Activated T-cell treated with anti-CD3 and anti-CD28 coated beads, Interleukin-2, amount 50 U/mL, for 72 hours (primary cell): ENCODE results near the gene GRAMD1A. TPM values are rescaled to one million over a fixed set of nuclear protein-coding genes. Genes with fewer than 3 reads are reported as not detected.

ENCODE experiments used
- ATAC-seq, 2 donors: fragments of 150-1000 bp; cut with Tn5 transposase; replicated peaks in 1 of 2; 2 replicates each; pipeline ENCODE4 v1.10.0; 2021; ENCODE audit warnings: moderate library complexity in 2 of 2, mild to moderate bottlenecking in 1 of 2
- DNase-seq, 2 donors: peaks; one replicate each; pipeline ENCODE4 v3.0.0; 2021 to 2022; ENCODE audit warnings: mixed read lengths in 1 of 2
- H3K27ac Mint-ChIP-seq: one replicate; pipeline ENCODE4 v1.8.0; 2022; ENCODE audit warnings: mild to moderate bottlenecking, moderate library complexity, mixed read lengths
- H3K27me3 Mint-ChIP-seq: one replicate; pipeline ENCODE4 v1.8.0; 2022; ENCODE audit warnings: low read depth, mixed read lengths
- H3K36me3 Mint-ChIP-seq, 2 donors: one replicate each; pipeline ENCODE4 v1.8.0; 2022; ENCODE audit warnings: mixed read lengths in 2 of 2, mild to moderate bottlenecking in 1 of 2; ENCODE audit not compliant: insufficient read depth in 2 of 2
- H3K4me1 Mint-ChIP-seq: one replicate; pipeline ENCODE4 v1.8.0; 2022; ENCODE audit warnings: low read depth, mixed read lengths
- H3K4me3 Mint-ChIP-seq, 2 donors: one replicate each; pipeline ENCODE4 v1.8.0; 2022; ENCODE audit warnings: mild to moderate bottlenecking in 2 of 2, mixed read lengths in 2 of 2, moderate library complexity in 2 of 2
- H3K9me3 Mint-ChIP-seq, 2 donors: one replicate each; pipeline ENCODE4 v1.8.0; 2022; ENCODE audit warnings: mixed read lengths in 2 of 2
- total RNA-seq, 2 donors: library from RNA; stranded (reverse); gene quantifications; one replicate each; pipeline ENCODE4 v1.2.3, GENCODE V29; 2022

The GRAMD1A gene
- total RNA-seq, 2 donors from 2014 or later = 233 to 236 TPM

- H3K36me3 Mint-ChIP-seq = no peaks in the 10 kb centered on the region
- no peak overlapping the region for H3K4me3 Mint-ChIP-seq
- DNase-seq = no peak
- peaks cover 5% of the 10 kb centered on the region for H3K4me1 Mint-ChIP-seq
- H3K27ac Mint-ChIP-seq = no peak overlapping the region
- ATAC-seq = no peak
- no peaks in the 10 kb centered on the region for H3K9me3 Mint-ChIP-seq
- H3K27me3 Mint-ChIP-seq = no peaks in the 10 kb centered on the region
Observed at GRCh38 chr19:35052599-35053190, 52.6 kb downstream of the GRAMD1A start.

DNA sequence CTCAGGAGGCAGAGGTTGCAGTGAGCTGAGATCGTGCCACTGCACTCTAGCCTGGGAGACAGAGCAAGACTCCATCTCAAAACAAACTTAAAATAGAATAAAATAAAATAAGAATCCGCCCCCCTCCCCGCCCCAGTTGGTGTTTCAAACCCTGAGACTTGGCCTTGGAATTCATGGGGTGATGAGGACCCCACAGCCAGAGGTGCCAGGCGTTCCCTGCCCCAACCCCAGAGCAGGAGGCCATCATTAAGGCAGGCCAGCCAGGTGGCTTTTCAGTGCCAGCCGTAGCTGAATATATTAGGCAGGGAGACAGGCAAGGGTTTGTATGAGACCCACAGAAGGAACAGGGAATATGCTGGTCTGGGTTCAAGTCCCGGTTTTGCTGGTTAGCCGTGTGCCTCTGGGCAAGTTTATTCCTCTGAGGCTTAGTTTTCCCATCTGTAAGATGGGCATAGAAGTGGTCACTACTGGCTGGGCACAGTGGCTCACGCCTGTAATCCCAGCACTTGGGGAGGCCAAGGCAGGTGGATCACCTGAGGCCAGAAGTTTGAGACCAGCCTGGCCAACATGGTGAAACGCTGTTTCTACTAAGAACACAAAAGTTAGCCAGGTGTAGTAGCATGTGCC is 53.7 kb downstream of the GRAMD1A start:
- no peaks in the 10 kb centered on the region for H3K9me3 Mint-ChIP-seq
- H3K4me3 Mint-ChIP-seq = no peak overlapping the region

GRCh38 chr19:35054626-35055025 is 54.5 kb downstream of the GRAMD1A start:
- H3K27ac Mint-ChIP-seq = no peak overlapping the region
- no peaks in the 10 kb centered on the region for H3K27me3 Mint-ChIP-seq
- no peak for DNase-seq
- no peaks in the 10 kb centered on the region for H3K36me3 Mint-ChIP-seq
- no peak overlapping the region for H3K4me3 Mint-ChIP-seq
- no peaks in the 10 kb centered on the region for H3K9me3 Mint-ChIP-seq
- no peak for ATAC-seq
- H3K4me1 Mint-ChIP-seq = peaks cover 5% of the 10 kb centered on the region

More for the DNA sequence above, 53.7 kb downstream of the GRAMD1A start:
- no peaks in the 10 kb centered on the region for H3K27me3 Mint-ChIP-seq
- no peak for DNase-seq
- H3K4me1 Mint-ChIP-seq = peaks cover 5% of the 10 kb centered on the region
- H3K36me3 Mint-ChIP-seq = no peaks in the 10 kb centered on the region
- no peak overlapping the region for H3K27ac Mint-ChIP-seq
- ATAC-seq = no peak

DNA sequence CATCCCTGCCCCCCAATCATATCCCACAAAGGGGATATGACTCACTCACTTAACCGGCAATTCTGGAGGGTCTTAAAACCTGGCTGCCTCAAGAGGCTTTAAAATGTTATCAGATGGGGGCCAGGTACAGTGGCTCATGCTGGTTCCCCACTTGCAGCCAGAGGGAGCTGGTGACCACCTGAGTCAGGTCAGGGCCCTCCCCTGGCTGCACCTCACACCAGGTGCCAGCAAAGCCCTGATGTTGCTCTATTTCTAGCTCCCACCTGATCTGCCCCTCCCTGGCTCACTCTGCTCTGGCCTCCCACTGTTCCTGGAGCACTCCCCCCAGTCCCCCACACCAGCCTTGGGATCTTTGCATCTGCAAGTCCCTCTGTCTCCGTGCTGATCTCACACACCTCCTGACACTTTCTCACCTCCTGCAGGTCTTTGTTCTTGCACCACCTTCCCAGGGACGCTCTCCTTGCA is 55.6 kb downstream of the GRAMD1A start:
- H3K4me1 Mint-ChIP-seq = peaks cover 5% of the 10 kb centered on the region

GRCh38 chr19:35056513-35057063 is 56.5 kb downstream of the GRAMD1A start:
- H3K36me3 Mint-ChIP-seq = no peaks in the 10 kb centered on the region
- no peaks in the 10 kb centered on the region for H3K27me3 Mint-ChIP-seq
- DNase-seq (no peak), ATAC-seq (no peak)
- H3K4me3 Mint-ChIP-seq = no peak overlapping the region
- H3K9me3 Mint-ChIP-seq = no peaks in the 10 kb centered on the region
- H3K27ac Mint-ChIP-seq = no peak overlapping the region
- H3K4me1 Mint-ChIP-seq = peaks cover 5% of the 10 kb centered on the region

More for the DNA sequence above, 55.6 kb downstream of the GRAMD1A start:
- H3K9me3 Mint-ChIP-seq = no peaks in the 10 kb centered on the region
- no peaks in the 10 kb centered on the region for H3K36me3 Mint-ChIP-seq
- DNase-seq (no peak), ATAC-seq (peak; percentile 33 to 44)
- no peak overlapping the region for H3K27ac Mint-ChIP-seq
- no peaks in the 10 kb centered on the region for H3K27me3 Mint-ChIP-seq
- no peak overlapping the region for H3K4me3 Mint-ChIP-seq

GRCh38 chr19:35058370-35058769 is 58.2 kb downstream of the GRAMD1A start:
- Mint-ChIP-seq H3K9me3 (no peaks in the 10 kb centered on the region), H3K4me3 (no peak overlapping the region), H3K27ac (no peak overlapping the region), H3K4me1 (peaks cover 7% of the 10 kb centered on the region), H3K36me3 (no peaks in the 10 kb centered on the region), H3K27me3 (no peaks in the 10 kb centered on the region)
- no peak for ATAC-seq
- DNase-seq = no peak

DNA sequence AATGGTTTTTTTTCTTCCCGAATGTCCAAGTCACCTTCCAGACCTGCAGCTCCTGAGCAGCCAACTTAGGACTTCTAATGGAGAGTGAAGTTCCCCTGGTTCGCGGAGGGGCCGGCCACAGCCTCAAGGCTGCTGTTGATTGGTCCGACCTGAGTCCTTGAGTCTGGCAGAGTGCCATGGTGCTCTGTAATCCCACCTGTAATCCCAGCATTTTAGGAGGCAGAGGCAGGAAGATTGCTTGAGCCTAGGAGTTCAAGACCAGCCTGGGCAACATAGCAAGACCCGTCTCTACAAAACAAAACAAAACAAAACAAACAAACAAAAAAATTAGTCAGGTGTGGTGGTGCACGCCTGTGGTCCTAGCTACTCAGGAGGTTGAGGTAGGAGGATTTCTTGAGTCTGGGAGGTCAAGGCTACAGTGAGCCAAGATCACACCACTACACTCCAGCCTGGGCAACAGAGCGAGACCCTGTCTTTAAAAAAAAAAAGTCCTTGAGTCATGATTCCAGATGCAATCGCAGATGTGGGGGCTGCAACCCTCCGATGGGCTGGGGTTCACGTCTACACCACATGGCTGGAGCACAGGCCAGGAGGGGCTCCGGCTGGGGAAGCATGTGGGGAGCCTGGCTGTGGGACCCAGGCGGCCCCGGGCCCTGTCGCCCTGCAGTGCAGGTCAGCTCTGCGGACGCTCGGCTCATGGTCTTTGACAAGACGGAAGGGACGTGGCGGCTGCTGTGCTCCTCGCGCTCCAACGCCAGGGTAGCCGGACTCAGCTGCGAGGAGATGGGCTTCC is 59.1 kb downstream of the GRAMD1A start:
- DNase-seq (no peak), ATAC-seq (no peak)
- no peak overlapping the region for H3K27ac Mint-ChIP-seq
- no peaks in the 10 kb centered on the region for H3K36me3 Mint-ChIP-seq
- H3K4me3 Mint-ChIP-seq = no peak overlapping the region
- no peaks in the 10 kb centered on the region for H3K27me3 Mint-ChIP-seq
- no peaks in the 10 kb centered on the region for H3K9me3 Mint-ChIP-seq
- H3K4me1 Mint-ChIP-seq = peaks cover 15% of the 10 kb centered on the region

GRCh38 chr19:35059799-35060091 is 59.6 kb downstream of the GRAMD1A start:
- no peaks in the 10 kb centered on the region for H3K9me3 Mint-ChIP-seq
- H3K36me3 Mint-ChIP-seq = no peaks in the 10 kb centered on the region
- H3K27ac Mint-ChIP-seq = no peak overlapping the region
- H3K27me3 Mint-ChIP-seq = no peaks in the 10 kb centered on the region
- peaks cover 21% of the 10 kb centered on the region for H3K4me1 Mint-ChIP-seq
- no peak overlapping the region for H3K4me3 Mint-ChIP-seq
- DNase-seq (no peak), ATAC-seq (no peak)

DNA sequence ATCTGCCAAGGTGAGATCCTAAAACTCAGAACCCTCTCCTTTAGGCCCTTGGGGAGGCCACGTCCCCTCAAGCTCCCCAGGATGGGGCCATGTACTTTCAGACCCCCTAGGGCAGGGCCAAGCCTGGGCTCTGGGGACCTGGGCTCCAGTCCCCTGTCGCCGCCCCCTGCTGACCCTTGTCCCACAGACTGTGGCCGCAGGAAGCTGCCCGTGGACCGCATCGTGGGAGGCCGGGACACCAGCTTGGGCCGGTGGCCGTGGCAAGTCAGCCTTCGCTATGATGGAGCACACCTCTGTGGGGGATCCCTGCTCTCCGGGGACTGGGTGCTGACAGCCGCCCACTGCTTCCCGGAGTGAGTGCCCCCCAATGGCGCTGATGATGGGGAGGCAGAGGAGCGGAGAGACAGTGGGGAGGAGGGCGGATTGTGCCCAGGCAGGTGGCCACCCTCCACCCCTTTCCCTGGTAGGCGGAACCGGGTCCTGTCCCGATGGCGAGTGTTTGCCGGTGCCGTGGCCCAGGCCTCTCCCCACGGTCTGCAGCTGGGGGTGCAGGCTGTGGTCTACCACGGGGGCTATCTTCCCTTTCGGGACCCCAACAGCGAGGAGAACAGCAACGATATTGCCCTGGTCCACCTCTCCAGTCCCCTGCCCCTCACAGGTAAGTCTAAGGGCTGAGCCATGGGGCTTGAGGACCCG is 60.2 kb downstream of the GRAMD1A start:
- no peak for ATAC-seq
- H3K27ac Mint-ChIP-seq = no peak overlapping the region
- peaks cover 26% of the 10 kb centered on the region for H3K4me1 Mint-ChIP-seq
- no peaks in the 10 kb centered on the region for H3K27me3 Mint-ChIP-seq
- no peak overlapping the region for H3K4me3 Mint-ChIP-seq
- no peaks in the 10 kb centered on the region for H3K9me3 Mint-ChIP-seq
- no peak for DNase-seq
- H3K36me3 Mint-ChIP-seq = no peaks in the 10 kb centered on the region

- Mint-ChIP-seq H3K27ac (peak overlapping the region; percentile 49), H3K4me1 (peaks cover 24% of the 10 kb centered on the region), H3K27me3 (no peaks in the 10 kb centered on the region), H3K36me3 (no peaks in the 10 kb centered on the region), H3K4me3 (no peak overlapping the region), H3K9me3 (peaks cover 0 to 2% of the 10 kb centered on the region in 2 donors)
- DNase-seq = no peak
- ATAC-seq = no peak
Observed at GRCh38 chr19:35061583-35062373, 61.7 kb downstream of the GRAMD1A start.

- DNase-seq (no peak), ATAC-seq (no peak)
- H3K4me3 Mint-ChIP-seq = no peak overlapping the region
- no peaks in the 10 kb centered on the region for H3K36me3 Mint-ChIP-seq
- H3K27ac Mint-ChIP-seq = no peak overlapping the region
- H3K27me3 Mint-ChIP-seq = no peaks in the 10 kb centered on the region
- H3K4me1 Mint-ChIP-seq = peaks cover 27% of the 10 kb centered on the region
- peaks cover 0 to 2% of the 10 kb centered on the region in 2 donors for H3K9me3 Mint-ChIP-seq
Observed at GRCh38 chr19:35062942-35063341, 62.8 kb downstream of the GRAMD1A start.
